GM18520 (cell line): ENCODE measurements around the gene CLCNKA.
"Not testable (repeated sequence)": the region's sequence is repeated elsewhere in the genome, so short reads cannot be mapped to it uniquely, and the experiment has no call there.

Experiments
- ATAC-seq: cut with Tn5 transposase; IDR thresholded peaks from one replicate; pipeline ENCODE4 v1.9.1; 2021; ENCODE audit not compliant: unreplicated experiment

CLCNKA gene

DNA sequence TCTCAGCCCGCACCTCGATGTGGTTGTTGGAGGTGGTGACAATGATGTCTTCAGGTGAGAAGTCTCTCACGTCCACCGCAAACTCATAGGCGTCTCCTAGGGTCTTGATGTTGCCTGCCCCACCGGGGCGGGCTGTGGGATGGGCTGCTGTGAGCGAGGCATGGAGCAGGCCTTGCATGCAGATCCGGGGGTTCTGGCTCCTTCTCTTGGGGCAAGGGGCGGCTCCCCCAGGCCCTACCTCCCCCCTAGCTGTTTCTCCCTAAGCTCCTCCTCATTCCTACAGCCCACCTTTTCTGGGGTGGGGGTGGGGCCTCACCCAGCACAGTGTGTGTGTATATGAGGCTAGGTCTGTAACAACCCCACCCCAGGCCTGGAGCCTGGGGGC, 4.8 kb upstream of the CLCNKA start:
- no peak for ATAC-seq

DNA sequence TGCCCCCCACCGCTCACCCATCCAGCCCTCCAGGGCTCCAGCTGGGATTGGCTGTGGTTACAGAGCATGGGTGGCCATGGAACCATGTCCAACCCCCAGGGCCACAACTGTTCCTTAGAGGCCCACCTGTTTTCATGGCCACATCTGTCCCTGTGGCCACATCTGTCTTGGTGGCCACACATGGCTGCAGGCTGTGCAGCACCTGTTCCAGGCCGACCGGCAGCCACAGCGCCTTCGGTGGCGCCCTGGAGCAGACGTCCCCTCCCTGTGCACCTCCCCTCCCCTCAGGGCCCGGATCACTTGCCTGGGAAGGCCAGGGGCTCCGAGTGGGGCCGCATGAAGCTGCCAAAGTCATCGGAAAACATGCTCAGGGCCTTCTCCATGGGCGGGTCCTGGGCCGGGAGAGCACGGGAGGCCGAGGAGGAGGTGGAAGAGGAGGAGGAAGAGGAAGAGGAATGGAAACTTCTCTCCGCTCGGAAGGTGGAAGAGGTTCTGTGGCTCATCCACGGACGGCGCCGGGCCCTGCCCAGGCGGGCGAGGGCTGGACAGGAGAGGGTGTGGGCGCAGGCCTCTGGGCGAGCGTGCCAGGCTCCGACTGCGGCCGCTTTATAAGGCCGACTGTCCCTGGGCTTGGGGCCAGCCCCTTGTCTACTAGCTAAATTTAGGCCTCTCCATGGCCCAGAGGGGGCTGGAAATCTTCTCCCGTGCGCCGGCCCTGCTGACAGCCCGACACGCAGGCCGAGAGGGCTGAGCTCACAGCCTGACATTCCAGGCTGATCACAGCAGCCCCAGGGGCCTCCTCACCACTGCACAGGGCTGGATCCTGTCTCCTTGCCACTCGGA, 4.2 kb upstream of the CLCNKA start, which contains the start of gene HSPB7:
Gene HSPB7, minus strand, starts transcription at position 583 of the 843 bp plus-strand sequence. Its CDS starts 80 bp downstream, at position 503.
- ATAC-seq: no peak

DNA sequence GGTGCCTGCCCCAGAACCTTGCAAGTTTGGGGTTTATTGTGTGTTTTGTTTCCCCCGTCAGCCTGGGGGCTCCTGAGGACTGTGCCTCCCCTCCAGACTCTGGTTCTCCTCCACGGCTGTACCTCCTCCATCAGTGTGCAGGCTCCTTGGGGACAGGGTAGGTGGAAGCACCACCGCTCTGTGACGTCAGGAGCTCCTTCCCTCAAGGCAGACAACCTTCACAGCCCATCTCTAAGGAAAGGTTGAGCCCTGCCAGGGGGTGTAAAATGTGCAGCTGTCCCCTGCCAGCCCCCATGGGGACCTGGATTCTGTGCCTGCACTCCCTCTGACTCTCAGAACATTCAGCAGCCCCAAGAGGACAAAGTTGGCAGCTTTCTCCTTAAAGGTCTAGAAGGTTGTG, 3.5 kb upstream of the CLCNKA start:
- ATAC-seq: no peak

DNA sequence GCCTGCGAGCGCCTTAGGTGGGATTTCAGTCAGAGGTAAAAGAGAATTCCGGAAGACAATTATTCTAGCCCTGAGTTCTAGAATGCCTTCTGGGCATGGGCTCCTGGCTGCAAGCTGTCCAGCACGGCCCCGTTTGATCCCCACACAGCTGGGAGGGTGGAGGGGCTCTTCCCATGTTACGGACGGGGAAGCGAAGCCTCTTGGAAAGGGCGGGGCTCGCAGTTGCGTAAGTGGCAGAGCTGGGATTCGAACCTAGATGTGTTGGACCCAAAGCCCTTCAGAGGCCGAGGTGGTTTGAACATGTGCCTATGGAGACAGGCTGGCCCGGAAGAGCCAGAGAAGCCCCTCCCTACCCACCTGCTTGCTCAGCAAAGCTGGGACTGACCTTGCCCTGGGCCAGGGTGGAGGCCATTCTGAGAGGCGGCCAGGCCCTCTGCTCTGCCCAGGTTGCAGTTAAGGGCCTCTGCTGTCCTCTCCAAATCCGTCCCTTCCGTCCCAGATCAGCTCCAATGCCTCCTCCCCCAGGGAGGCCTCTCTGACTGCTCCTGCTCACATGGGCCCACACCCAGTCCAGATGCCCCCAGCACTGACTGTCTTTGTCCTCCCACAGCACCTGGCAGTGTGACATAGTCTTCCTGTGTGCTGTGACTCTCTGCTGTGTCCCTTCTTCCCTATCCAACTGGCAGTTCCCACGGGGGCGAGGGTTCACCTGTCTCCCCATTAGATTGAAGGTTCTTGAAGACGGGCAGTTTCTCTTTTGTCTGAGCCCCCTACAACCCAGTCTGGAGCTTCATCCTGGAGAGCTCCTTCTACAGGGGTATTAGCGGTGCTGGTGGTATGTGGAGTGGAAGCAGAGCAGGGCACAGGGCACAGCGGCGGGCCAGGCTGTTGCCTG, 2.8 kb upstream of the CLCNKA start:
- ATAC-seq: no peak

DNA sequence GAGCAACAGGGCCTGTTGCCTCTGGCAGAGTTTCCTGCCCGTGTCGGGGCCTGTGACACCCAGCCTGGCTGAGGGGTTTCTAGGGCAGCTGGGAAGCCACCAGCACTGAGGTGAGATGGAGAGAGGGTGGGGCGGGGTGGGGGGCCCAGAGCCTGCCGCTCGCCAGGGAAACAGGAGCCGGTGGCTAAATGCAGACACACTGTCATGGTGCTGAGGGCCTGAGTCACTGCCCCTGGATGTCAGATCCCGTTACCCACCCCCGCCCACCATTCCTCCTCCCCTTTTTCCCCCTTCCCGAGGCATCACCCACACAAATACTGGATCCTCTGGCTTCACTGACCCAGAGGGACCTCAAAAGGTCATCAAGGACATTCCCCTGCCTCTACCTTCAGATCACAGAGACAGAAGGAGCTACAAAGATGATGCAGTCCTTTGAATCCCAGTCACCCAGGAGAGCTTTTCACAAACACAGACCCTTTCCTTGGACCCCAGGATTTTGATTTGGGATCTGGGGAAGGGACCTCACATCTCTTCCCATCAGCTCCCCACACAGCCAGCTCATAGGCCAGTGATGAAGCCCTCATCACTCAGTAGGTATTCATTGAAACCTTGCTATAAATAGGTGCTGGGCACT, 2.1 kb upstream of the CLCNKA start:
- ATAC-seq: no peak

DNA sequence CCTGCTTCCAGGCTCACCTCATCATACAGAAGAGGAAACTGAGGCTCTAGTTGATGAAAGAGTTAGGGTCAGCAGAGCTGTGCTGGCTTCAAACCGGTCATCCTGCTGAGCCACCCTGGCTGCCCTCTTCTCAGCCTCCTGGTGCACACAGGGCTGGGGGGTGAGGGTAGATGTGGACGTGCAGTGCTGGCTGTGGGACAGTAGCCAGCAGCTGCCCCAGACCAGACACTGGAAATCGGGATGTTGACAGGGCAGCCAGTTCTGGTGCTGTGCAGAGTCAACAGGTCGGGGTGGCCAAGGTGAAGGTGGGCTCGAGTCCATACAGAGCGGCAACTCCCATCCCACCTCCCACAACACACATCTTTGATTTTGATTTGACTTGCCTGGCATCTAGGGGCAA, 1.5 kb upstream of the CLCNKA start:
- no peak for ATAC-seq

DNA sequence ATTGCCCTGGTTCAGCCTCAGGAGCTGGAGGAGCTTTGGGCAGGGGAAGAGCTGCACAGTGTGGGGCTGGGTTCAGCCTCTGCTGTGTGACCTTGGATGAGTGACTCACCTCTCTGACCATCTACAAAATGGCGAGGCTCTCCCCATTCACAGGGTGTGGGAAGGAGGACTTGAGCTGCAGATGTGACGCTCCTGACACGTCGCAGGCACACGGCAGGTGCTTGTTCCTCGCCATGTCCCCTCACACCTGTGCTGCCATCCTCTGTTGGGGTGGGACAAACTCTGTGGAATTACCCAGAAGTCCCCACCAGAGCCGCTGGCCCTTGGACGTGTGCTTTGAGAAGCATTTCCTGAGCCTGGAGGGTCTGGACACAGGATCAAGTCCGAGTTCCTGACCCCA, 958 bp upstream of the CLCNKA start:
- not testable (repeated sequence) for ATAC-seq

DNA sequence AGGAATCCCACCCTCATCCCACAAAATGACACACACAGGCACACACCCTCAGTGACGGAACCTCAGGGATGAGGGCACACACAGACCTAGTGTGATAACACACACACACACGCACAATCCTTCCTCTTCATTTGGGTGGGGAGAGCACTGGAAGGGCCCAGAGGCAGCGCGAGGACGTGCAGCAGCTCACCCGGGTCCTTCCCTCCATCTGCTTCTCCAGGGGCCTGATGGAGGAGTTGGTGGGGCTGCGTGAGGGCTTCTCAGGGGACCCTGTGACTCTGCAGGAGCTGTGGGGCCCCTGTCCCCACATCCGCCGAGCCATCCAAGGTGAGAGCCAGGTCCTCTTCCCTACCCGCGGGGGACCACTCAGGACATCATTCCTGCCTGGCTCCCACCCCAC, 557 bp downstream of the CLCNKA start:
- ATAC-seq: no peak

DNA sequence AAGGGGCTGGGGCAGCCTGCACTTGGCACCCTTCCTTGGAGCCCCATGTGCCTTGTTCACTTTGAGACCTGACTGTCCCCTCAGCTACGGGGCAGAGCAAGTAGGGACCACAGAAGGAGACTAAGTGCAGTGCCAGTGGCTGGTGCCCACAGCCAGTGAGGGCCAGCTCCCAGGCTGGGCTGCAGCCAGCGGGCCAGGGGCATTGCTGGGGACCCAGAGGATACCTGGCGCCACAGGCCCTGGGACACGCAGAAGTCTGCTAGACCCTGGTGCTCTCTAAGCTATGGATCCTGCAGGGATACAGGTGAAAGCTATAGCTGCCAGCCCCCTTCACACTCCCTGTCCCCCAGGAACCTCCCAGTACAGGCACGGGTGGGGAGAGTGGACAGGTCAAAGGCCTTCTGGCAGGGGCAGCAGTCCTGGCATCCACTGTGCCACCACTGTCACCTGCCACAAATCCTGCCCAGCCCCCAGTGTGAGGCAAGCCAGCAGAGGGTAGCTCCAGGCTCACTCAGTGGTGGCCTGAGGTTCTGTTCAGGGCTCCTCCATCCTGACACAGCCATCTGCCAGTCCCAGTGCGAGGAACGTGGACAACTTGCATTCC, 1.3 kb downstream of the CLCNKA start:
- ATAC-seq: no peak

DNA sequence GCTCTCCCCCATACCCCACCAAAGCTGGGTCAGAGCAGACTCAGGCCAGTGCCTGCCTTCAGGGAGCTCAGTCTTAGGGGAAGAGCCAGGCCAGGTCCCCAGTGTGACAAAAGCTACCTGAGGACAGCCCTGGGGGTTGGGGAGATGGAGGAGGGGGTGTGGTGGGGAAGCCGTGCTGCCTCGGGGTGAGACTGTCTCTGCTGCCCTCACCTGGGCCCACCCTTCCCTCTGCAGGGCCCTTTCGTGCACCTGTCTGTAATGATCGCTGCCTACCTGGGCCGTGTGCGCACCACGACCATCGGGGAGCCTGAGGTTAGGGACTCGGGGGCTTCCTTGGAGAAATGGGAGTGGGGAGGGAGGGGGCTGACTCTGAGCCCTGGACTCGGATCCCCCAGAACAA, 4.5 kb downstream of the CLCNKA start:
- ATAC-seq: not testable (repeated sequence)

DNA sequence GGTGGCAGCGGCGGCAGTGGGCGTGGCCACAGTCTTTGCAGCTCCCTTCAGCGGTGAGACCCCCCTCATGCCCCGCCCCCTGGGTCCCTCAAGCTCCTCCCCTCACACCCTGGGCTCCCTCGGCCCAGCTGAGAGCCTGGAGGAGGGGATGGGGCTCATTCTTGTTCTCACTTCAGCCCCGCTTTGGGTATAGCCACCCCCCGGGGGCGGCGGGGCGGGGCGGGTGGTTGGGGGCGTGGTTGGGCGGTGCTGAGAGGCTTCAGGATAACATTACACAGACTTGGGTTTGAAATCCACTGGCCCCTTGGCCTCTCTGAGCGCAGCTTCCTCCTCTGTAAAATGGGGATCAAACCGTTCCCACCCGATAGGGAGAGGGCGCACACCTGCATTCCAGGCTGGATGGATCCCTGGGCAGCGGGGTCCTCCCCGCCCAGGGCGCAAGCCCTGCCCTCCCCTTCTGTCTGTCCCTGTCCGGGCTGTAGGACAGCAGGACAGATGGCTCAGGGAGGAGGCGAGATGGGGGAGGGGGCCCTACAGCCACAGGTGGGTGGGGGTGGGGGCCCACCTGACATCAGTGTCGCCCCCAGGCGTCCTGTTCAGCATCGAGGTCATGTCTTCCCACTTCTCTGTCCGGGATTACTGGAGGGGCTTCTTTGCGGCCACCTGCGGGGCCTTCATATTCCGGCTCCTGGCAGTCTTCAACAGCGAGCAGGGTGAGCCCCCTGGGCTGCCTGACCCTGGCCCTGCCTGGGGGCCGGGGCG, 5.1 kb downstream of the CLCNKA start:
- ATAC-seq: no peak

DNA sequence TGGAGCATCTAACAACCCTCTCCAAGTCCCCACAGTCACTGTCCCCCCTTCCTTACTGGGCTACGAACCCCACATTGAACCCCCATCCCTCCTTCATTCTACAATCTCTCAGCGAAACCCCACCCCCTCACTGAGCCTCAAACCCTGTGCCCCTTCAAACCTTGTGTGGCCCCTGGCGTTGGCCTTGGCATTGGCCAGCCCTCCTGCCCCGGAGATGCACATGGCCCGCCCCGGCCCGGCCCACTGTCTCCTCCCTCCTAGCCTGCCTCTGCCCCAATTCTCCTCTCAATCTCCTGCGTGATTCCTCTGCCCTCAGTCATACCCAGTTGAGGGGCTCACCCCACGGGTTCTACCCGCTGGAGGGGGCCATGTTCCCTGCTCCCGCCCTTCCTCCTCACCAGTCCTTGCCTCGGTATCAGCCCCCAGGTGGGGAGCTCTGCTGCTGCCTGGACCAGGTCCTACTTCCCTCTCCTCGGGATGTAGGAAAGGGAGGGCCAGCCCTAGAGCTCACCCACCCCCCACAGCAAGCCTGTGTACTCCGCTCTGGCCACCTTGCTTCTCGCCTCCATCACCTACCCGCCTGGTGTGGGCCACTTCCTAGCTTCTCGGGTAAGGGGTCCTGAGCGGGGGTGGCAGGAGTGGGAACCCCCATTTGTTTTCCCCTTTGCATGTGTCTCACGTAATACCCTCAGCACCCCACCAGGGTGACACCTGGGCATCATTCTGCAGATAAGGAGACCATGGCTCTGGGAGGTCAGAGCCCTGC, 6.6 kb downstream of the CLCNKA start:
- no peak for ATAC-seq

DNA sequence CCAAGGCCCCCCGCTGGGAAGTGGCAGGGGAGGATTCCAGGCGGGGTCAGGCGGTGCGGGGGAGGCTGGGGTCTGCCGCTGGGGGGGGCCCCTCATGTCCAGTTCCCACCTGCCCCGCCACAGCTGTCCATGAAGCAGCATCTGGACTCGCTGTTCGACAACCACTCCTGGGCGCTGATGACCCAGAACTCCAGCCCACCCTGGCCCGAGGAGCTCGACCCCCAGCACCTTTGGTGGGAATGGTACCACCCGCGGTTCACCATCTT, 7.1 kb downstream of the CLCNKA start:
- not testable (repeated sequence) for ATAC-seq

DNA sequence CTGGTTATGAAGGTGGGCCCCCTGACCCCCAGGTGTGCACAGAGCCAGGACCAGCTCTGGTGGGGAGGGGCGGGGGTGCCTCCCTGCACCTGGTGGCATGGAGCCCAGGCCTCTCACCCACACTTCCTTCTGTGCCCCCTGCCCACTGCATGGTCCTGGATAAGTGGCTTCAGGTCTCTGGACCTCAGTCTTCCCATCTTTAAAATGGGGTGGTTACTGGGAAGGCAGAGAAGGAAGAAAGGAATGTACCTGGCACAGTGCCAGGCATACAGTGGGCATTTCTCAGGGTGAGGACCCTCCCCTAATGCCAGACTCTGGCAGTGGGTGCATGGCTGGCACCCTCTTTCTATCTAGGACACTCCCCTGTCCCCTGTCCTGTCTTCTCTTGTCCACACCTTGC, 7.5 kb downstream of the CLCNKA start:
- ATAC-seq: no peak

DNA sequence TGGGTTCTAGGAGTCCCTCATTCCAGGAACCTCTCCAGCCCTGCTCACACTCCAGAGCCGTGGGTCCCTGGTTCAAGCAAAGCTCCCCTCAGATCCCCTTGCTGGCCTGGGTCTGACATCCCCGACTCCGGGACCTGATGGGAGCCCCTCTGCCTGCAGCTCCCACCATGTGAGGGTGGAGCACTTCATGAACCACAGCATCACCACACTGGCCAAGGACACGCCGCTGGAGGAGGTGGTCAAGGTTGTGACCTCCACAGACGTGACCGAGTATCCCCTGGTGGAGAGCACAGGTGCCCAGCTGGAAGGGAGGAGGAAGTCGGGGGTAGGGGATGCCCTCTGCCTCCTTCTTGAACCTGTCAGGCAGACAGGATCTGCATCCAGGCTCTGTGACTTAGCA, 9.7 kb downstream of the CLCNKA start:
- no peak for ATAC-seq

DNA sequence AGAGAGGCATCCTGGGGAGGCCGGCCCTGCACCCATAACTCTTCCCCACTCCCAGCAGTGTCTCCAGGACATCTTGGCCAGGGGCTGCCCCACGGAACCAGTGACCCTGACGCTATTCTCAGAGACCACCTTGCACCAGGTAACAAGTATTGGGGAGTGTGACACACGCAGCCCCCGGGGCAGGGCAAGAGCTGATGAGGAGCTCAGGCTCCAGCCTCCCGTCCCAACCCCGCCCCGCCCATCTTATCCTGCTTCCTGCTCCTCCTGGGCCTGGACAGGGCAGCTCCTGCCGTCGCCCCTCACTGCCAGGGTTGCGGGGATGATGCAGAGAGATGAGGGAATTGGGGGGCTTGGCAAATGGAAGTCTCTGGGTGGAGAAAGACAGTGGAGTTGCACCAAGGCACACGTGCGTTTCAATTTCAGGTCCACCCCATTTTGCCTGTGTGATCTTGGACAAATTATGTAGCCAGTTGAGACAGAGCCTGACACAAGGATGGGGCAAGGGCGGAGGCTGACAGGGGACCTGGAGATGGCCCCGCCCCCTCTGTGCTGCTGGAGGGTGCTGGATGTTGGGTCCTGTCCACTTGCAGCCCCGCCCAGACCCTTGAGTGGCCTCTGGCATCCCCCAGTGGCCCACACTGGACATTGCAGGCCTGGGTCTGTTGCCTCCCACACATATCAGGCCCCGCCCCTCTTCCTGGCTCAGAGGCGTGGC, 10.7 kb downstream of the CLCNKA start:
- no peak for ATAC-seq

DNA sequence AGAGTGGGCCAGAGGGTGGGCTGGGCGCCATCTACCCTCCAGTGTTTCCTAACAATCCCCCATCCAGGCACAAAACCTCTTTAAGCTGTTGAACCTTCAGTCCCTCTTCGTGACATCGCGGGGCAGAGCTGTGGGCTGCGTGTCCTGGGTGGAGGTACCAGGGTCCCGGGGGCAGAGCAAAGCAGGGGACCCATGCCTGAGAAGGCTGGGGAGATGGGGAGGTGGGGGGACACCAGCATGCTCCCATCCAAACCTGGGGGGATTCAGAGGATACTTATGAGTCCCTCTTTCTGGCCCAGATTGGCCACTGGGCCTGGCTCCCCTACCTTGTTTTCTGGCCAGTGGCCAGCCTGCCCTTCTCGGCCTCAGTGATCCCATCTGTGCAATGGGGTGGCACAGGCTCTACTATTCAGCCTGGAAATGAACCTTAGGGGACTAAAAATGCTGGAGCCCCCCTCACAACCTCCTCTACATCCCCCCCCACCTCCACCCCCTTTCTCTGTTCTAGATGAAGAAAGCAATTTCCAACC, 11.3 kb downstream of the CLCNKA start:
- ATAC-seq: not testable (repeated sequence)

DNA sequence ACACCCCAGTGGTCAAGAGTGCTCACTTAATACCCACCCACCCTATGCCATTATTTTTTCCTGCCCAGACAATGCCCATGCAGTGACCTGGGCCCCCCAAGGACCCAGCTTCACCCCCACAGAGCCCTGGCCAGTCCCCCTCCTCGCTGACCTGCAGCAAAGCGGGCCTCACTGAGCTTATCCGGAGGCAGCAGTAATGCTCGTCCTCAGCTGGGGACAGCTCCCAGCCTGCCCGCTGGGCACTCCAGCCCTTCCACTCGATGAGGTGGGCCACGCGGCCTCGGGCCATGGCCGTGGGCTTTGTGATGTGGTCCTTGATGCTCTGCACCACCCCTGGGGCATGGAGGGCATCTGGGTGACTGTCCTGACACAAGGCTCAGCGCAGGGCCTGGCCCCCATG, 14.6 kb downstream of the CLCNKA start:
- not testable (repeated sequence) for ATAC-seq

DNA sequence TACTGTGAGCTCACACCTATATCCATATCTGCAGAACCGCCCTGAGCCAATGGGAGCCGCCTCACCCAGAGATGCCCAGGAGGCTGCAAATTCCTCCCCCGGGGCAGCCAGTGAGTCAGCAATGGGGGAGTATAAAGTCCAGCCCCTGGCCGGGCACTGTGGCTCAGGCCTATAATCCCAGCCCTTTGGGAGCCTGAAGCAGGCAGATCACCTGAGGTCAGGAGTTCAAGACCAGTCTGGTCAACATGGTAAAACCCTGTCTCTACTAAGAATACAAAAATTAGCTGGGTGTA, 16.7 kb downstream of the CLCNKA start:
- ATAC-seq: no peak
